Gastroesophageal sphincter (tissue), 4 donors: ENCODE measurements around the gene DNAJB6. TPM values are rescaled to one million over a fixed set of nuclear protein-coding genes. Genes with fewer than 3 reads are reported as not detected.

ENCODE experiments used
- ATAC-seq: fragments of 150-250 bp; one replicate; pipeline ENCODE4 v1.9.1; 2016; ENCODE audit warnings: mild to moderate bottlenecking, moderate library complexity
- H3K27ac ChIP-seq, 4 donors: fragments of 200-600 bp; sonication (generic) in 3 of 4; 1 replicate in 3 of 4; 2 replicates in 1 of 4; pipeline ENCODE4 v1.5.1; 2016 to 2019
- H3K27me3 ChIP-seq: fragments of 200-600 bp; sonication (generic); one replicate; pipeline ENCODE4 v1.5.1; 2019
- H3K36me3 ChIP-seq, 2 donors: fragments of 200-600 bp; sonication (generic); one replicate each; pipeline ENCODE4 v1.5.1; 2019; ENCODE audit warnings: control low read depth in 1 of 2
- H3K4me1 ChIP-seq, 3 donors: fragments of 200-600 bp; sonication (generic); 1 replicate in 2 of 3; 2 replicates in 1 of 3; pipeline ENCODE4 v1.5.1; 2016 to 2019; ENCODE audit warnings: control low read depth in 2 of 3
- H3K4me3 ChIP-seq, 2 donors: fragments of 200-600 bp; sonication (generic); one replicate each; pipeline ENCODE4 v1.5.1; 2019; ENCODE audit warnings: mild to moderate bottlenecking in 1 of 2, moderate library complexity in 1 of 2
- H3K9me3 ChIP-seq, 3 donors: fragments of 200-600 bp; sonication (generic); one replicate each; pipeline ENCODE4 v1.5.1; 2017 to 2019; ENCODE audit warnings: control low read depth in 2 of 3
- EP300 ChIP-seq: sonication (generic); formaldehyde crosslinking; IDR thresholded peaks from one replicate; pipeline ENCODE4 v1.6.1; 2017; ENCODE audit warnings: antibody characterized with exemption, mild to moderate bottlenecking
- POLR2A ChIP-seq, 2 donors: fragments of 450-650 bp; IDR thresholded peaks; one replicate each; pipeline ENCODE4 v1.6.1; 2017; ENCODE audit warnings: antibody characterized with exemption in 2 of 2, mild to moderate bottlenecking in 2 of 2, moderate library complexity in 1 of 2
- POLR2AphosphoS5 ChIP-seq: sonication (generic); formaldehyde crosslinking; IDR thresholded peaks from one replicate; pipeline ENCODE4 v1.6.1; 2017; ENCODE audit warnings: antibody characterized with exemption
- whole genome bisulfite sequencing, 2 donors: methylation state at CpG; one replicate each; pipeline ENCODE4 v1.1.5; 2018; ENCODE audit warnings: low coverage in 1 of 2; 5-methylcytosine and 5-hydroxymethylcytosine counted together
- total RNA-seq, 4 donors: library from RNA; depleted of rRNA; stranded (reverse); fragments of >200 nt; gene quantifications; one replicate each; pipeline ENCODE4 v1.1.0, GENCODE V29; 2016
- TF ChIP-seq, protein P1 (sequence below), 4 experiments: fragments of 200-600 bp in 2 of 4; fragments of 450-650 bp in 2 of 4; sonication (generic) in 1 of 4; IDR thresholded peaks; one replicate each; pipeline ENCODE4 v1.5.1; 2017 to 2019; ENCODE audit warnings: antibody characterized with exemption in 4 of 4, mild to moderate bottlenecking in 2 of 4, moderate library complexity in 2 of 4

Gene DNAJB6
- total RNA-seq, 4 donors from 2014 or later, result 117 to 195 (median 148) TPM

DNA sequence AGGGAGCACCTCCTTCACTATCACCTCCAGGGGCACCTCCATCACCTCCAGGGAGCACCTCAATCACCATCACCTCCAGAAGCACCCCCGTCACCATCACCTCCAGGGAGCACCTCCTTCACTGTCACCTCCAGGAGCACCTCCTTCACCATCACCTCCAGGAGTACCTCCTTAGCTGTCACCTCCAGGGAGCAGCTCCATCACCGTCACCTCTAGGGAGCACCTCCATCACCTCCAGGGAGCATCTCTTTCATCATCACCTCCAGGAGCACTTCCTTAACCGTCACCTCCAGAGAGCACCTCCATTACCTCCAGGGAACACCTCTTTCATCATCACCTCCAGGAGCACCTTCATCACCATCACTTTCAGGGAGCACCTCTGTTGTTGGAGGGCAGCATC is 103.0 kb downstream of the DNAJB6 start:
- ATAC-seq, result no peak
- Histone ChIP-seq H3K4me1 (no peaks in the 10 kb centered on the region), H3K4me3 (no peak overlapping the region), H3K36me3 (no peaks in the 10 kb centered on the region), H3K9me3 (no peaks in the 10 kb centered on the region), H3K27me3 (peaks cover 52% of the 10 kb centered on the region), H3K27ac (no peak overlapping the region)
- WGBS, 2 donors, result 75% methylated on average over 2 of the region's 3 CpGs; no CpG with 5 or more reads in 1 of the 2 donors
- TF ChIP-seq EP300, result no peak
- TF ChIP-seq POLR2A (IDR thresholded peaks at IDR 0.05), result no peak
- TF ChIP-seq POLR2AphosphoS5, result no peak
- TF ChIP-seq, protein P1, sequence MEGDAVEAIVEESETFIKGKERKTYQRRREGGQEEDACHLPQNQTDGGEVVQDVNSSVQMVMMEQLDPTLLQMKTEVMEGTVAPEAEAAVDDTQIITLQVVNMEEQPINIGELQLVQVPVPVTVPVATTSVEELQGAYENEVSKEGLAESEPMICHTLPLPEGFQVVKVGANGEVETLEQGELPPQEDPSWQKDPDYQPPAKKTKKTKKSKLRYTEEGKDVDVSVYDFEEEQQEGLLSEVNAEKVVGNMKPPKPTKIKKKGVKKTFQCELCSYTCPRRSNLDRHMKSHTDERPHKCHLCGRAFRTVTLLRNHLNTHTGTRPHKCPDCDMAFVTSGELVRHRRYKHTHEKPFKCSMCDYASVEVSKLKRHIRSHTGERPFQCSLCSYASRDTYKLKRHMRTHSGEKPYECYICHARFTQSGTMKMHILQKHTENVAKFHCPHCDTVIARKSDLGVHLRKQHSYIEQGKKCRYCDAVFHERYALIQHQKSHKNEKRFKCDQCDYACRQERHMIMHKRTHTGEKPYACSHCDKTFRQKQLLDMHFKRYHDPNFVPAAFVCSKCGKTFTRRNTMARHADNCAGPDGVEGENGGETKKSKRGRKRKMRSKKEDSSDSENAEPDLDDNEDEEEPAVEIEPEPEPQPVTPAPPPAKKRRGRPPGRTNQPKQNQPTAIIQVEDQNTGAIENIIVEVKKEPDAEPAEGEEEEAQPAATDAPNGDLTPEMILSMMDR (IDR thresholded peaks at IDR 0.05), result no peak

DNA sequence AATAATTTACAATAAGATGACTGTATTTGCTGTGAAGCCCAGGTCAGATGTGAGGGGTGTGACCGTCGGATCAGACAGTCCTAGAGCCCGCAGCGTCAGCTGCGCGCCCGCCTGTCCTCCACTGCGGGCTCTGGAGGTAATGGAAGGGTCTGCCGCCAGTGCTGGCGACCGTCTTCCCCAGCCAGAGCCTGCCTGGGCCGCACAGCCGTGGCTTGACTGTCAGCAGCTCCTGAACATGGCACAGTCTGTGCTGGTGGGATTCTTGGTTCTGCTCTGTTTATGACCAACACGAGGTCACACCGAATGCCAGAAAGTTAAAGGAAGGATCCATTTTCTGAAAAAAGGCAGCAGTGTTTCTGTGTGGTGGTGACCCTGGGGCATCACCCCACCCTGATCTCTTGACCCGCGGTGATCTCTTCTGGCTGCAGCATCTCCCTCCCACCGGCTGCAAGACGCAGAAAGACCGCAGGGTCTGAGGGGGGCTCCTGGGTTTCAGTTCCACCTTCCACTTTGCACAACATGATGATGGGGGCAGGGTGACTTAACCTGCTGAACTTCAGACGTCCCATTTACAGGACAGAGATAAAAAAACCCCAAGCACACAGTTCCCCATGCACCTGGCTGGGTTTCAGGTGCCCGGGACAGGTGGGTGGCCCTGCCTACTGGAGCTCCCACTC is 103.7 kb downstream of the DNAJB6 start:
- H3K27me3 ChIP-seq, result peaks cover 59% of the 10 kb centered on the region
- 90 to 100% methylated on average over 1 to 5 of the region's 22 CpGs for WGBS, 2 donors
- H3K36me3 ChIP-seq, result no peaks in the 10 kb centered on the region
- H3K9me3 ChIP-seq, result no peaks in the 10 kb centered on the region
- H3K4me1 ChIP-seq, result no peaks in the 10 kb centered on the region
- ATAC-seq, result no peak
- no peak overlapping the region for H3K27ac ChIP-seq
- TF ChIP-seq POLR2A (IDR thresholded peaks at IDR 0.05) (no peak), POLR2AphosphoS5 (no peak), EP300 (no peak)
- TF ChIP-seq, protein P1 (IDR thresholded peaks at IDR 0.05), result no peak
- H3K4me3 ChIP-seq, result no peak overlapping the region

DNA sequence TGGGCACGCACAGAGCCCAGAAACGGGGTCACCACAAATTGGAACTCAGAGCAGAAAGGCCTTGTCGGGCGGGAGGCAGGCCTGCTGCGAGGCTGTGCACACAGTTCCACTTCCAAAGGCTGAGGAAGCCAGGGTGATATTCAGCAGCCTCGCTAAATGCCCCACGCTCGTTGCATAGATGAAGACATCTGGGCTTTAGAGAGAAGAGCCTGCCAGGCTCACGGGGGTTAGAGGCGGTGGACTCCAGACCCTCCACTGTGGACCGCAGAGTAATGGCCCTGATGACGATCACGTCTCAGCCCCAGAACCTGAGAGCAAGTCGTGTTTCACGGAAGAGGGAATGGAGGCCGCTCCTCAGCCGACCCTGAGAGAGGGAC is 104.2 kb downstream of the DNAJB6 start:
- WGBS, 2 donors, result 100% methylated on average over 2 of the region's 17 CpGs; no CpG with 5 or more reads in 1 of the 2 donors
- Histone ChIP-seq H3K36me3 (no peaks in the 10 kb centered on the region), H3K4me3 (no peak overlapping the region), H3K27ac (no peak overlapping the region), H3K4me1 (no peaks in the 10 kb centered on the region), H3K27me3 (peaks cover 60% of the 10 kb centered on the region), H3K9me3 (no peaks in the 10 kb centered on the region)
- no peak for TF ChIP-seq EP300
- TF ChIP-seq POLR2AphosphoS5, result no peak
- no peak for TF ChIP-seq POLR2A (IDR thresholded peaks at IDR 0.05)
- TF ChIP-seq, protein P1 (IDR thresholded peaks at IDR 0.05), result no peak
- no peak for ATAC-seq

DNA sequence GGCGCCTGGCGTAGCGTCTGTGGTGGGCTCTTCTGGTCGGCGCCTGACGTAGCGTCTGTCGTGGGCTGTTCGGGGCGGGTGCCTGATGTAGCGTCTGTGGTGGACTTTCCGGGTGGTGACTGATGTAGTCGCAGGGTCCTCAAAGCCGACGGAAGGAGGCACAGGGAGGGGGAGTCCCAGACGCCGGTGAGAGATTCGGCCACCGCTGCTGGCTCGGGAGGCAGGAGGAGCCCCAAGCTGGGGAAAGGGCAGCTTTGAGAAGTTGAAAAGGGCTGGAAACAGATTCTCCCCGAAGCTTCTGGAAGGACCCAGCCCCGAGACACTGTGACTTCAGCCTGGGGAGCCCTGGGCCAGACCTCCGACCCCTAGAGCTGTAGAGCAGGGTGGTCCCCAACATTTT is 105.7 kb downstream of the DNAJB6 start:
- WGBS, 2 donors, result 95% methylated on average over 5 of the region's 23 CpGs; no CpG with 5 or more reads in 1 of the 2 donors
- H3K4me3 ChIP-seq, result no peak overlapping the region
- ATAC-seq, result no peak
- no peak overlapping the region for H3K27ac ChIP-seq
- H3K4me1 ChIP-seq, result no peaks in the 10 kb centered on the region
- peaks cover 60% of the 10 kb centered on the region for H3K27me3 ChIP-seq
- no peaks in the 10 kb centered on the region for H3K36me3 ChIP-seq
- H3K9me3 ChIP-seq, result no peaks in the 10 kb centered on the region
- TF ChIP-seq EP300 (no peak), POLR2A (IDR thresholded peaks at IDR 0.05) (no peak), POLR2AphosphoS5 (no peak)
- TF ChIP-seq, protein P1 (IDR thresholded peaks at IDR 0.05), result no peak
